Endothelial cell (in vitro differentiated cells): ENCODE results near the gene CCDC51. TPM values are rescaled to one million over a fixed set of nuclear protein-coding genes. Genes with fewer than 3 reads are reported as not detected.

Experiments used
- DNase-seq: peaks from one replicate; pipeline ENCODE4 v3.0.0; 2021; ENCODE audit warnings: low spot score
- H3K27ac Mint-ChIP-seq: one replicate; pipeline ENCODE4 v1.8.0; 2021; ENCODE audit warnings: mixed read lengths, inconsistent platforms; ENCODE audit not compliant: unreplicated experiment
- H3K27me3 Mint-ChIP-seq: one replicate; pipeline ENCODE4 v1.8.0; 2021; ENCODE audit warnings: mild to moderate bottlenecking, moderate library complexity, mixed read lengths, inconsistent platforms; ENCODE audit not compliant: unreplicated experiment
- H3K36me3 Mint-ChIP-seq: one replicate; pipeline ENCODE4 v1.8.0; 2021; ENCODE audit warnings: mild to moderate bottlenecking, low read depth, mixed read lengths, inconsistent platforms; ENCODE audit not compliant: unreplicated experiment
- H3K4me1 Mint-ChIP-seq: one replicate; pipeline ENCODE4 v1.8.0; 2021; ENCODE audit warnings: mild to moderate bottlenecking, mixed read lengths, inconsistent platforms; ENCODE audit not compliant: unreplicated experiment
- H3K4me3 Mint-ChIP-seq: one replicate; pipeline ENCODE4 v1.8.0; 2021; ENCODE audit warnings: mild to moderate bottlenecking, mixed read lengths, inconsistent platforms; ENCODE audit not compliant: unreplicated experiment
- H3K9me3 Mint-ChIP-seq: one replicate; pipeline ENCODE4 v1.8.0; 2021; ENCODE audit warnings: mixed read lengths, inconsistent platforms; ENCODE audit not compliant: unreplicated experiment
- total RNA-seq: library from RNA; stranded (reverse); fragmentation: NEBNext Ultra II Directional; extraction: Animal tissue kit (Norgen Biotek cat#: 25700); gene quantifications from one replicate; pipeline ENCODE4 v1.2.1, GENCODE V29; 2021; ENCODE audit not compliant: unreplicated experiment
- TF ChIP-seq, protein P1 (sequence below): fragments of 200-600 bp; sonication (generic); IDR thresholded peaks from one replicate; pipeline ENCODE4 v1.5.0; 2021; ENCODE audit warnings: antibody characterized with exemption; ENCODE audit not compliant: unreplicated experiment

The CCDC51 gene
- total RNA-seq, 1 donor from 2014 or later, result 11.8 TPM

GRCh38 chr3:48399387-48400172 is 40.3 kb downstream of the CCDC51 start:
- H3K27ac Mint-ChIP-seq, result no peak overlapping the region
- no peaks in the 10 kb centered on the region for H3K9me3 Mint-ChIP-seq
- peaks cover 4% of the 10 kb centered on the region for H3K4me1 Mint-ChIP-seq
- DNase-seq, result no peak
- TF ChIP-seq, protein P1, sequence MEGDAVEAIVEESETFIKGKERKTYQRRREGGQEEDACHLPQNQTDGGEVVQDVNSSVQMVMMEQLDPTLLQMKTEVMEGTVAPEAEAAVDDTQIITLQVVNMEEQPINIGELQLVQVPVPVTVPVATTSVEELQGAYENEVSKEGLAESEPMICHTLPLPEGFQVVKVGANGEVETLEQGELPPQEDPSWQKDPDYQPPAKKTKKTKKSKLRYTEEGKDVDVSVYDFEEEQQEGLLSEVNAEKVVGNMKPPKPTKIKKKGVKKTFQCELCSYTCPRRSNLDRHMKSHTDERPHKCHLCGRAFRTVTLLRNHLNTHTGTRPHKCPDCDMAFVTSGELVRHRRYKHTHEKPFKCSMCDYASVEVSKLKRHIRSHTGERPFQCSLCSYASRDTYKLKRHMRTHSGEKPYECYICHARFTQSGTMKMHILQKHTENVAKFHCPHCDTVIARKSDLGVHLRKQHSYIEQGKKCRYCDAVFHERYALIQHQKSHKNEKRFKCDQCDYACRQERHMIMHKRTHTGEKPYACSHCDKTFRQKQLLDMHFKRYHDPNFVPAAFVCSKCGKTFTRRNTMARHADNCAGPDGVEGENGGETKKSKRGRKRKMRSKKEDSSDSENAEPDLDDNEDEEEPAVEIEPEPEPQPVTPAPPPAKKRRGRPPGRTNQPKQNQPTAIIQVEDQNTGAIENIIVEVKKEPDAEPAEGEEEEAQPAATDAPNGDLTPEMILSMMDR, result no peak
- no peak overlapping the region for H3K4me3 Mint-ChIP-seq
- peaks cover 7% of the 10 kb centered on the region for H3K27me3 Mint-ChIP-seq
- H3K36me3 Mint-ChIP-seq, result peaks cover 8% of the 10 kb centered on the region

DNA sequence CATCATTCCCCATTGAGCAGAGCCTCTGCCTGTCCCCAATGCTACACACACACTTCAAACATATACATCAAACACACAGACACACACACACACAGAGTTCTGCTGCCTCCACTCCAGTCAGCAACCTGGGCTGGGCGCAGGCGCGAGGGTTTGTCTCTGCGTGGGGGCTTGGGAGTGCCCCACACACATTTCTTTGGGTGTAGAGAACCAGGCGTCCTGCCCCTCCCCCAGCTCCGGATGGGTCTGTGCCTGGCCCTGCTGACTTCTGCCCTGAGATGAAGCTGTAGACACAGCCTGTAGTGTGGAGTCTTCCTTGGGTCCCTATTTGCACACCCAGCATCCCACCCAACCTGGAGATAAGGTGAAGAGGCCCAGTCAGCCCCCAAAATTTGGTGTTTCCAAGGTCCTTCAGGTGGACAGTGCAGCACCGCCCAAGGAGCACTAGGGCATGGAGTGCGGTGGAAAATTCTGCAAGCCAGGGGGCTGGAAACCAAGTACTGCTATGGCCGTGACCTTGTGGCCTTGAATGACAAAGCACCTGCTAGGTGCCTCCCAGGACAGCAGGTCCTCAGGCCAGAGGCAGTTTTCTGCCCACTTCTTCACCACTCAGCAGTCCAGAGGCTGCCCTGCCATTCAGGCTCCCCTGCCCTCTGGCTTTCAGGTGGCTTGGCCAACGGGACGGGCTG is 41.1 kb downstream of the CCDC51 start:
- DNase-seq, result no peak
- no peaks in the 10 kb centered on the region for H3K9me3 Mint-ChIP-seq
- peaks cover 4% of the 10 kb centered on the region for H3K4me1 Mint-ChIP-seq
- TF ChIP-seq, protein P1, result no peak
- peaks cover 5% of the 10 kb centered on the region for H3K36me3 Mint-ChIP-seq
- H3K4me3 Mint-ChIP-seq, result no peak overlapping the region
- peaks cover 7% of the 10 kb centered on the region for H3K27me3 Mint-ChIP-seq
- no peak overlapping the region for H3K27ac Mint-ChIP-seq

GRCh38 chr3:48397767-48398681 is 41.9 kb downstream of the CCDC51 start:
- H3K4me1 Mint-ChIP-seq, result peaks cover 4% of the 10 kb centered on the region
- DNase-seq, result no peak
- peaks cover 11% of the 10 kb centered on the region for H3K27me3 Mint-ChIP-seq
- H3K4me3 Mint-ChIP-seq, result peak overlapping the region; percentile 57
- H3K9me3 Mint-ChIP-seq, result no peaks in the 10 kb centered on the region
- peaks cover under 1% of the 10 kb centered on the region for H3K36me3 Mint-ChIP-seq
- TF ChIP-seq, protein P1, result no peak
- H3K27ac Mint-ChIP-seq, result peak overlapping the region; percentile 75

GRCh38 chr3:48395714-48396113 is 44.2 kb downstream of the CCDC51 start:
- H3K4me3 Mint-ChIP-seq, result peak overlapping the region; percentile 32
- H3K4me1 Mint-ChIP-seq, result peaks cover 4% of the 10 kb centered on the region
- no peak for DNase-seq
- no peaks in the 10 kb centered on the region for H3K9me3 Mint-ChIP-seq
- H3K27ac Mint-ChIP-seq, result no peak overlapping the region
- no peaks in the 10 kb centered on the region for H3K36me3 Mint-ChIP-seq
- TF ChIP-seq, protein P1, result no peak
- H3K27me3 Mint-ChIP-seq, result peaks cover 10% of the 10 kb centered on the region
